H1 (cell line): ENCODE results near the gene BCL2L1. TPM values are rescaled to one million over a fixed set of nuclear protein-coding genes. Genes with fewer than 3 reads are reported as not detected.

Experiments used
- BCL11A ChIP-seq, 2 experiments: IDR thresholded peaks; one replicate each; pipeline ENCODE4 v1.6.1; 2011; ENCODE audit warnings: low read depth in 2 of 2, low read length in 2 of 2, mild to moderate bottlenecking in 2 of 2
- CEBPB ChIP-seq: IDR thresholded peaks from 2 replicates; pipeline ENCODE4 v1.6.1; 2012; ENCODE audit warnings: low read depth, low read length
- CHD7 ChIP-seq: fragments of 300-600 bp; sonication (generic); IDR thresholded peaks from 2 replicates; pipeline ENCODE4 v1.7.1; 2012; ENCODE audit warnings: low read length, moderate library complexity, mild to moderate bottlenecking, inconsistent platforms; ENCODE audit not compliant: insufficient replicate concordance
- HDAC2 ChIP-seq, 2 experiments: fragments of 300-600 bp in 1 of 2; sonication (generic) in 1 of 2; IDR thresholded peaks; 2 replicates each; pipeline ENCODE4 v1.6.1; 2011 to 2012; ENCODE audit warnings: low read depth in 2 of 2, low read length in 2 of 2, mild to moderate bottlenecking in 2 of 2, moderate library complexity in 2 of 2, borderline replicate concordance in 1 of 2, inconsistent platforms in 1 of 2
- PHF8 ChIP-seq: fragments of 200-600 bp; sonication (generic); conservative IDR thresholded peaks from 2 replicates; pipeline ENCODE4 v1.7.1; 2012; ENCODE audit warnings: low read depth, mild to moderate bottlenecking, inconsistent platforms, low read length, moderate library complexity
- POLR2A ChIP-seq, 2 experiments: IDR thresholded peaks; 1 replicate in 1 of 2; 2 replicates in 1 of 2; pipeline ENCODE4 v1.6.1; 2011; ENCODE audit warnings: low read depth in 2 of 2, low read length in 2 of 2, mild to moderate bottlenecking in 2 of 2; ENCODE audit errors: control extremely low read depth in 1 of 2
- SIRT6 ChIP-seq: IDR thresholded peaks from one replicate; pipeline ENCODE4 v1.7.1; 2012; ENCODE audit warnings: low read length, inconsistent platforms
- SIX5 ChIP-seq: IDR thresholded peaks from 2 replicates; pipeline ENCODE4 v1.6.1; 2011; ENCODE audit warnings: mild to moderate bottlenecking, low read depth, low read length
- SUZ12 ChIP-seq: fragments of 200-600 bp; sonication (generic); IDR thresholded peaks from 2 replicates; pipeline ENCODE4 v1.6.1; 2012; ENCODE audit warnings: mild to moderate bottlenecking, inconsistent platforms, low read length, moderate library complexity, mixed read lengths
- TAF1 ChIP-seq: IDR thresholded peaks from 2 replicates; pipeline ENCODE4 v1.6.1; 2011; ENCODE audit warnings: mild to moderate bottlenecking, low read depth, low read length
- polyA plus RNA-seq, 7 experiments: library from polyadenylated mRNA; depleted of rRNA in 3 of 7; stranded (reverse) in 5 of 7; unstranded in 2 of 7; fragments of >200 nt in 5 of 7; fragments of 200-250 nt in 2 of 7; gene quantifications; 1 replicate in 5 of 7; 2 replicates in 1 of 7; 4 replicates in 1 of 7; pipeline versions ENCODE4 v1.2.1 to v1.2.3, GENCODE V29; 2011 to 2013; ENCODE audit warnings: missing spikeins in 2 of 7, mixed read lengths in 2 of 7
- total RNA-seq: library from RNA; stranded (reverse); fragmentation: NEBNext Ultra II Directional; extraction: Animal tissue kit (Norgen Biotek cat#: 25700); gene quantifications from 2 replicates; pipeline ENCODE4 v1.2.1, GENCODE V29; 2021

Gene BCL2L1
- total and polyA plus RNA-seq, 2 of the 8 experiments (the other 6 are each of a cell fraction or from before 2014, with no cell fraction given) = 64.9 to 66.1 TPM

GRCh38 chr20:31661625-31662371 lies 60.9 kb downstream of the BCL2L1 start (continued):
- no peak for TF ChIP-seq SUZ12
- no peak; the same call in 1 of the 2 replicates for TF ChIP-seq TAF1
- no peak for TF ChIP-seq PHF8
- 0 out of 2 replicates have a peak, but pooled peaks have one; percentile 20 for TF ChIP-seq CEBPB
- no peak for TF ChIP-seq CHD7
- TF ChIP-seq POLR2A (IDR thresholded peaks at IDR 0.05; ENCODE audit: control extremely low read depth in 1 of 2, low read depth in 2 of 2, low read length in 2 of 2) = peak in 1 of 2 experiments; percentile 58; a peak in 2 of 3 replicates
- no peak for TF ChIP-seq BCL11A (IDR thresholded peaks at IDR 0.05; ENCODE audit: low read depth in 2 of 2, low read length in 2 of 2)
- no peak for TF ChIP-seq SIX5
- TF ChIP-seq SIRT6 = no peak
- peak in 1 of 2 experiments; percentile 91; a peak in 2 of 4 replicates for TF ChIP-seq HDAC2 (IDR thresholded peaks at IDR 0.05; ENCODE audit: borderline replicate concordance in 1 of 2, low read depth in 2 of 2, low read length in 2 of 2)
